Right lobe of liver (tissue), 4 donors: Measurements from ENCODE around the gene UBB.

Source experiments
- POLR2A ChIP-seq: fragments of 450-650 bp; IDR thresholded peaks from one replicate; pipeline ENCODE4 v1.6.1; 2017; ENCODE audit warnings: antibody characterized with exemption, mild to moderate bottlenecking
- TF ChIP-seq, protein P1 (sequence below), 4 donors: fragments of 200-600 bp in 3 of 4; fragments of 450-650 bp in 1 of 4; IDR thresholded peaks; one replicate each; pipeline versions ENCODE4 v1.5.1 to v1.8.0; 2016 to 2022; ENCODE audit warnings: antibody characterized with exemption in 4 of 4, mild to moderate bottlenecking in 2 of 4
- donor health status: DM: no; HTN: no; CAD: no.
- donor health status: DM: no; HTN: no; CAD: no.
- donor health status: DM: no; HTN: yes; CAD: no.

DNA sequence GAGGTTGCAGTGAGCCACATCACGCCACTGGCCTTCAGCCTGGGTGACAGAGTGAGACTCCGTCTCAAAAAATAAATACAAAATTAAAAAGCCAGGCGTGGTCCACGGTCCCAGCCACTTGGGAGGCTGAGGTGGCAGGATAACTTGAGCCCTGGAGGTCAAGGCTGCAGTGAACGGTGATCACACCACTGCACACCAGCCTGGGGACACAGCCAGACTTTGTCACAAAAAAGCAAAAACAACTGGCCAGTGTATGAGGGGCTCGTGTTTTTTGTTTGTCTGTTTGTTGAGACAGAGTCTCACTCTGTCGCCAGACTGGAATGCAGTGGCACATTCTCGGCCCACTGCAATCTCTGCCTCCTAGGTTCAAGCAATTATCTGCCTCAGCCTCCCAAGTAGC, 1.2 kb upstream of the UBB start:
- TF ChIP-seq, protein P1, sequence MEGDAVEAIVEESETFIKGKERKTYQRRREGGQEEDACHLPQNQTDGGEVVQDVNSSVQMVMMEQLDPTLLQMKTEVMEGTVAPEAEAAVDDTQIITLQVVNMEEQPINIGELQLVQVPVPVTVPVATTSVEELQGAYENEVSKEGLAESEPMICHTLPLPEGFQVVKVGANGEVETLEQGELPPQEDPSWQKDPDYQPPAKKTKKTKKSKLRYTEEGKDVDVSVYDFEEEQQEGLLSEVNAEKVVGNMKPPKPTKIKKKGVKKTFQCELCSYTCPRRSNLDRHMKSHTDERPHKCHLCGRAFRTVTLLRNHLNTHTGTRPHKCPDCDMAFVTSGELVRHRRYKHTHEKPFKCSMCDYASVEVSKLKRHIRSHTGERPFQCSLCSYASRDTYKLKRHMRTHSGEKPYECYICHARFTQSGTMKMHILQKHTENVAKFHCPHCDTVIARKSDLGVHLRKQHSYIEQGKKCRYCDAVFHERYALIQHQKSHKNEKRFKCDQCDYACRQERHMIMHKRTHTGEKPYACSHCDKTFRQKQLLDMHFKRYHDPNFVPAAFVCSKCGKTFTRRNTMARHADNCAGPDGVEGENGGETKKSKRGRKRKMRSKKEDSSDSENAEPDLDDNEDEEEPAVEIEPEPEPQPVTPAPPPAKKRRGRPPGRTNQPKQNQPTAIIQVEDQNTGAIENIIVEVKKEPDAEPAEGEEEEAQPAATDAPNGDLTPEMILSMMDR (IDR thresholded peaks at IDR 0.05): no peak
- no peak for TF ChIP-seq POLR2A
